HCT116 (cell line): ENCODE measurements around the gene GRIK4. TPM values are rescaled to one million over a fixed set of nuclear protein-coding genes. Genes with fewer than 3 reads are reported as not detected.

Experiments
- ATAC-seq: fragments of 200-7000 bp; cut with Tn5 transposase; 2 replicates; pipeline ENCODE4 v1.9.1; 2020; ENCODE audit warnings: mild to moderate bottlenecking, moderate library complexity
- BruUV-seq: library from RNA; stranded (reverse); fragments of 400-500 nt; replicated peaks from 2 replicates; lab custom pipeline; 2021; lab: Mats Ljungman, UMichigan
- CTCF ChIA-PET: fragments of 300-600 bp; sonication (Branson Sonifier 250); formaldehyde crosslinking; loops from one replicate; lab custom pipeline; 2021; ENCODE audit warnings: antibody characterized with exemption; lab: Charles Lee
- POLR2A ChIA-PET: fragments of 300-600, 350-600 bp; sonication (Branson Sonifier 250); formaldehyde crosslinking; loops from one replicate; lab custom pipeline; 2021; ENCODE audit warnings: antibody characterized with exemption; lab: Charles Lee
- RAD21 ChIA-PET, 2 experiments: fragments of 300-600 bp; sonication (Branson Sonifier 250); formaldehyde crosslinking; loops; one replicate each; lab custom pipeline; 2023; ENCODE audit warnings: low total read pairs in 2 of 2; ENCODE audit not compliant: uncharacterized antibody in 2 of 2, unreplicated experiment in 2 of 2, low non-redundant PET in 1 of 2; lab: Charles Lee
- DNase-seq: peaks from one replicate; pipeline ENCODE4 v3.0.0-alpha.2; 2010; ENCODE audit warnings: low read depth, low spot score
- H2AFZ ChIP-seq: fragments of 200-600 bp; shearing (Covaris generic), sonication (generic); 2 replicates; pipeline ENCODE4 v1.6.1; 2017; ENCODE audit warnings: low read depth, mixed run types, mixed read lengths, antibody characterized with exemption, low read length; ENCODE audit not compliant: poor library complexity, severe bottlenecking
- H3K27ac ChIP-seq: 2 replicates; pipeline ENCODE4 v1.5.1; 2012; ENCODE audit warnings: low read depth, low read length
- H3K27me3 ChIP-seq: fragments of 200-600 bp; sonication (generic); 2 replicates; pipeline ENCODE4 v1.6.1; 2016; ENCODE audit warnings: mixed run types, low read length, mixed read lengths; ENCODE audit not compliant: insufficient read depth
- H3K36me3 ChIP-seq, 2 experiments: fragments of 200-500 bp in 1 of 2; fragments of 200-600 bp in 1 of 2; sonication (Bioruptor generic) in 1 of 2; sonication (generic) in 1 of 2; 2 replicates each; pipeline versions ENCODE4 v1.5.1 to v1.6.1; 2014 to 2016; ENCODE audit warnings: low read length in 2 of 2, inconsistent platforms in 1 of 2, mixed read lengths in 1 of 2, mixed run types in 1 of 2; ENCODE audit not compliant: insufficient read depth in 2 of 2, control insufficient read depth in 1 of 2
- H3K4me1 ChIP-seq, 2 experiments: fragments of 200-600 bp in 1 of 2; sonication (generic) in 1 of 2; 2 replicates each; pipeline versions ENCODE4 v1.5.1 to v1.6.1; 2012 to 2017; ENCODE audit warnings: low read length in 2 of 2, inconsistent platforms in 1 of 2, mild to moderate bottlenecking in 1 of 2, mixed read lengths in 1 of 2, mixed run types in 1 of 2, moderate library complexity in 1 of 2; ENCODE audit not compliant: insufficient read depth in 2 of 2, control insufficient read depth in 1 of 2
- H3K4me2 ChIP-seq: fragments of 200-600 bp; sonication (generic); 2 replicates; pipeline ENCODE4 v1.6.1; 2017; ENCODE audit warnings: mixed run types, low read length, mixed read lengths
- H3K4me3 ChIP-seq, 2 experiments: fragments of 200-600 bp in 1 of 2; sonication (generic) in 1 of 2; replicated peaks in 1 of 2; 2 replicates each; pipeline ENCODE4 v1.5.1; 2011 to 2016; ENCODE audit warnings: low read length in 2 of 2, control low read depth in 1 of 2, low read depth in 1 of 2, mild to moderate bottlenecking in 1 of 2, mixed read lengths in 1 of 2, mixed run types in 1 of 2
- H3K79me2 ChIP-seq: fragments of 200-600 bp; sonication (generic); 2 replicates; pipeline ENCODE4 v1.6.1; 2017; ENCODE audit warnings: mild to moderate bottlenecking, mixed run types, low read length, moderate library complexity, mixed read lengths; ENCODE audit not compliant: insufficient read depth
- H3K9ac ChIP-seq: fragments of 200-600 bp; sonication (generic); 2 replicates; pipeline ENCODE4 v1.6.1; 2016; ENCODE audit warnings: low read length, mixed read lengths
- H3K9me2 ChIP-seq: fragments of 200-600 bp; sonication (generic), shearing (Covaris generic); 2 replicates; pipeline ENCODE4 v1.6.1; 2017; ENCODE audit warnings: mixed run types, mild to moderate bottlenecking, moderate library complexity; ENCODE audit not compliant: insufficient read depth
- H3K9me3 ChIP-seq, 2 experiments: fragments of 200-500 bp in 1 of 2; fragments of 200-600 bp in 1 of 2; sonication (Bioruptor generic) in 1 of 2; sonication (generic) in 1 of 2; 2 replicates each; pipeline ENCODE4 v1.6.1; 2014 to 2017; ENCODE audit warnings: low read length in 2 of 2, mixed read lengths in 2 of 2, inconsistent platforms in 1 of 2, low read depth in 1 of 2, mild to moderate bottlenecking in 1 of 2, mixed run types in 1 of 2, moderate library complexity in 1 of 2; ENCODE audit not compliant: control insufficient read depth in 1 of 2, insufficient read depth in 1 of 2
- H4K20me1 ChIP-seq: fragments of 200-600 bp; sonication (generic), shearing (Covaris generic); 2 replicates; pipeline ENCODE4 v1.6.1; 2017; ENCODE audit warnings: mixed run types, mild to moderate bottlenecking, moderate library complexity; ENCODE audit not compliant: insufficient read depth
- CEBPB ChIP-seq: IDR thresholded peaks from 2 replicates; pipeline ENCODE4 v1.6.1; 2012; ENCODE audit warnings: low read depth
- EGR1 ChIP-seq: IDR thresholded peaks from 2 replicates; pipeline ENCODE4 v1.6.1; 2012; ENCODE audit warnings: low read depth
- ELF1 ChIP-seq: IDR thresholded peaks from 2 replicates; pipeline ENCODE4 v1.6.1; 2012; ENCODE audit warnings: low read depth, borderline replicate concordance
- EZH2phosphoT487 ChIP-seq: fragments of 200-600 bp; IDR thresholded peaks from 2 replicates; pipeline ENCODE4 v1.6.1; 2018; ENCODE audit warnings: antibody characterized with exemption, borderline replicate concordance
- POLR2AphosphoS5 ChIP-seq: IDR thresholded peaks from 2 replicates; pipeline ENCODE4 v1.6.1; 2011; ENCODE audit warnings: mild to moderate bottlenecking, low read depth, low read length, moderate library complexity
- SRF ChIP-seq: IDR thresholded peaks from 2 replicates; pipeline ENCODE4 v1.6.1; 2012; ENCODE audit warnings: low read depth
- intact Hi-C: fragments of 100-400 bp; cut with micrococcal nuclease; formaldehyde crosslinking; loops from 2 replicates; pipeline ENCODE4 v1.10.0; 2022
- total RNA-seq: library from RNA; stranded (reverse); gene quantifications from one replicate; pipeline ENCODE4 v1.2.1, GENCODE V29; 2021; ENCODE audit not compliant: unreplicated experiment

GRIK4 gene
- total RNA-seq, 1 experiment from 2014 or later, result 0.52 TPM

DNA sequence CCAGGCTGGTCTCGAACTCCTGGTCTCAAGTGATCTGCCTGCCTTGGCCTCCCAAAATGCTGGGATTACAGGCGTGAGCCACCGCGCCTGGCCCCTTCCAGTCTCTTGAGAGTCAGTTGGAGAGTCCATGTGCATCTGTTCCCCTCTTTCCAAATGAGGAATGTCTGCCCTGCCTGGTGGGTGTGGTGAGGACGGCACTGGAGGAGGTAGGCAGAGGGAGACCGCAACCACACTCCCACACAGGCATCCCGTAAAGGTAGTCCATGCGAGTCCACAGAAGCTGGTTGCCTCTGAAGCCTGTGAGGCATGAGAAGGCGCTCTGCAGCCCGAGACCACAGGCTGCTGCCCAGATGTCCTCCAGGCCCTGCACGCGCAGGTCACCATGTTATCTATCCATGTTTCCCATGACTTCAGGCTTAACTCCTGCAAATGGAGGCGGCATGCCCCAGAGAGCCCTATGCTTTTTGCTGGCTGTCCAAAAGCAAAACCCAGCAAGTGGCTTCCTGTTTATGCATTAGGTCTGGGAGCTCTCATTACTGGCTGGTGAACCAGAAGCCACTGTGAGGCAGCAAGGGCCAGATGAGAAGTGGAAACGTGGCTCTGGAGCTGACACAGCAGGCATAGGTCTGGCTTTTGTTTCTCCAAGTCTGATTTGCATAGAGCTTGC, 43.4 kb downstream of the GRIK4 start:
- DNase-seq (no peak), ATAC-seq (no peak)
- no TSS peak for BruUV-seq
- RAD21 ChIA-PET, result no interaction called here
- no peak overlapping the region for H3K27ac ChIP-seq
- POLR2A ChIA-PET, result no interaction called here
- no peaks in the 10 kb centered on the region for H3K9me2 ChIP-seq
- H3K36me3 ChIP-seq, result no peaks in the 10 kb centered on the region
- H3K4me2 ChIP-seq, result no peak overlapping the region
- intact Hi-C loops, result no loop called here
- H3K9me3 ChIP-seq, result no peaks in the 10 kb centered on the region
- H3K4me1 ChIP-seq, result peaks cover 0 to 3% of the 10 kb centered on the region in 2 experiments; a peak in 2 of 4 replicates
- no peak overlapping the region for H3K9ac ChIP-seq
- H3K27me3 ChIP-seq, result no peaks in the 10 kb centered on the region
- H4K20me1 ChIP-seq, result no peaks in the 10 kb centered on the region
- CTCF ChIA-PET, result no interaction called here
- no peak overlapping the region for H2AFZ ChIP-seq
- H3K4me3 ChIP-seq, result no peak overlapping the region
- no peak for TF ChIP-seq SRF
- no peak for TF ChIP-seq POLR2AphosphoS5
- H3K79me2 ChIP-seq, result no peaks in the 10 kb centered on the region

DNA sequence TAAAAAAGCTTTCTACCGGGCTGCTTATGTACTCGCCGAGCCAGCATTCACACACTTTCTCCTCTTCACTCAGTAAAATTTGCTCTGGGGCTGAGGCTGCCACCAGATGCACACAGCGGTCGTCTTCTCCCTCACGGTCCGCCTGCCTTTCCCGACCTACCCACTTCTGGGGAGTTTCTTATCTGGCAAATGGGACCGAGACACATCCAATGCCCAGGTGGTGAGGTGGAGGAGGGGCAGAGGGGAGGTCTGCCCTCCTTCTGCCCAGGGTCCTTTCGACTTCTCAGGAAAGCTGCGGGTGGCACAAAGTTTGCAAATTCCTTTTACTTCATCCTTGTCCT, 43.9 kb downstream of the GRIK4 start:
- TF ChIP-seq EGR1, result no peak
- TF ChIP-seq CEBPB, result no peak
- no peak for TF ChIP-seq ELF1
- TF ChIP-seq EZH2phosphoT487, result no peak
- TF ChIP-seq, all 23 proteins: peak for 0
- peaks cover 0 to 3% of the 10 kb centered on the region in 2 experiments; a peak in 2 of 4 replicates for H3K4me1 ChIP-seq
- DNase-seq, result no peak
- BruUV-seq, result no TSS peak
- no peak overlapping the region for H3K9ac ChIP-seq
- no peaks in the 10 kb centered on the region for H4K20me1 ChIP-seq
- no peaks in the 10 kb centered on the region for H3K27me3 ChIP-seq
- no peak overlapping the region for H3K27ac ChIP-seq
- no peaks in the 10 kb centered on the region for H3K9me3 ChIP-seq
- no peaks in the 10 kb centered on the region for H3K79me2 ChIP-seq
- ChIA-PET RAD21 (no interaction called here), POLR2A (no interaction called here), CTCF (no interaction called here)
- H3K36me3 ChIP-seq, result no peaks in the 10 kb centered on the region
- H2AFZ ChIP-seq, result no peak overlapping the region
- intact Hi-C loops, result no loop called here
- H3K9me2 ChIP-seq, result no peaks in the 10 kb centered on the region
- no peak overlapping the region for H3K4me3 ChIP-seq
- ATAC-seq, result no peak
- H3K4me2 ChIP-seq, result no peak overlapping the region
